Activated CD4-positive, alpha-beta T cell treated with anti-CD3 and anti-CD28 coated beads for 48 hours (primary cell): ENCODE measurements around the gene KIF26B.
A peak's percentile ranks its signal among the peaks of the same experiment; 100 is the strongest.

ENCODE experiments used
- DNase-seq: peaks from one replicate; pipeline ENCODE4 v3.0.0-alpha.2; 2020

Gene KIF26B

GRCh38 chr1:245363461-245364200 lies 208.8 kb downstream of the KIF26B start:
- no peak for DNase-seq

GRCh38 chr1:245365095-245366020 lies 210.6 kb downstream of the KIF26B start:
- DNase-seq: no peak

GRCh38 chr1:245366886-245367285 lies 212.1 kb downstream of the KIF26B start:
- no peak for DNase-seq

GRCh38 chr1:245370175-245370825 lies 215.5 kb downstream of the KIF26B start:
- DNase-seq: no peak

- DNase-seq: no peak
Measured at GRCh38 chr1:245370905-245371581, 216.3 kb downstream of the KIF26B start.

GRCh38 chr1:245373131-245373530 lies 218.3 kb downstream of the KIF26B start:
- DNase-seq: no peak

GRCh38 chr1:245375789-245376460 lies 221.1 kb downstream of the KIF26B start:
- no peak for DNase-seq

GRCh38 chr1:245377854-245378253 lies 223.1 kb downstream of the KIF26B start:
- no peak for DNase-seq

GRCh38 chr1:245378311-245378722 lies 223.5 kb downstream of the KIF26B start:
- peak; percentile 21 for DNase-seq

- DNase-seq: no peak
Measured at GRCh38 chr1:245378745-245379144, 224.0 kb downstream of the KIF26B start.

- no peak for DNase-seq
Measured at GRCh38 chr1:245380790-245381535, 226.2 kb downstream of the KIF26B start.

- no peak for DNase-seq
Measured at GRCh38 chr1:245382981-245383380, 228.2 kb downstream of the KIF26B start.

GRCh38 chr1:245383396-245384330 lies 228.9 kb downstream of the KIF26B start:
- no peak for DNase-seq

- DNase-seq: no peak
Measured at GRCh38 chr1:245386297-245386971, 231.6 kb downstream of the KIF26B start.

- no peak for DNase-seq
Measured at GRCh38 chr1:245388687-245389086, 233.9 kb downstream of the KIF26B start.

- DNase-seq: no peak
Measured at GRCh38 chr1:245389873-245390272, 235.1 kb downstream of the KIF26B start.

GRCh38 chr1:245390975-245391374 lies 236.2 kb downstream of the KIF26B start:
- DNase-seq: no peak

- DNase-seq: no peak
Measured at GRCh38 chr1:245393694-245394093, 238.9 kb downstream of the KIF26B start.

GRCh38 chr1:245395680-245396079 lies 240.9 kb downstream of the KIF26B start:
- no peak for DNase-seq

GRCh38 chr1:245396615-245397014 lies 241.8 kb downstream of the KIF26B start:
- DNase-seq: no peak
